Peyer's patch (tissue), 4 donors: ENCODE measurements around the gene PCNX2.

Source experiments
- CTCF ChIP-seq, 6 experiments: fragments of 450-650 bp in 4 of 6; fragments of 200-600 bp in 2 of 6; sonication (generic) in 1 of 6; IDR thresholded peaks; one replicate each; pipeline ENCODE4 v1.5.1; 2017 to 2019; ENCODE audit warnings: antibody characterized with exemption in 6 of 6, mild to moderate bottlenecking in 3 of 6, moderate library complexity in 1 of 6
- POLR2A ChIP-seq, 2 donors: fragments of 450-650 bp; IDR thresholded peaks; one replicate each; pipeline ENCODE4 v1.5.1; 2017; ENCODE audit warnings: antibody characterized with exemption in 2 of 2, mild to moderate bottlenecking in 2 of 2, moderate library complexity in 2 of 2

- no peak for TF ChIP-seq POLR2A (IDR thresholded peaks at IDR 0.05)
- TF ChIP-seq CTCF (IDR thresholded peaks at IDR 0.05), result no peak
Observed at GRCh38 chr1:233295237-233295974, at the start of gene PCNX2.
